Ammon's horn (tissue), 1 donor: ENCODE data around the gene AKAP9.
"Not testable (repeated sequence)": the region's sequence is repeated elsewhere in the genome, so short reads cannot be mapped to it uniquely, and the experiment has no call there.

Experiments used
- DNase-seq: peaks from one replicate; pipeline ENCODE4 v3.0.0-alpha.2; 2016; ENCODE audit warnings: low spot score

The AKAP9 gene

GRCh38 chr7:91940572-91941341, at the start of gene AKAP9:
AKAP9 (plus strand) TSS chr7:91940862; CDS start chr7:91941100, 238 bp downstream.
- DNase-seq: peak; percentile 92

GRCh38 chr7:91892099-91892705, 48.5 kb upstream of the AKAP9 start:
- no peak for DNase-seq

- no peak for DNase-seq
Observed at GRCh38 chr7:91892821-91893340, 47.8 kb upstream of the AKAP9 start.

GRCh38 chr7:91893699-91894098, 47.0 kb upstream of the AKAP9 start:
- not testable (repeated sequence) for DNase-seq

GRCh38 chr7:91894781-91895480, 45.7 kb upstream of the AKAP9 start:
- DNase-seq: no peak

- DNase-seq: no peak
Observed at GRCh38 chr7:91898240-91898992, 42.2 kb upstream of the AKAP9 start.

- no peak for DNase-seq
Observed at GRCh38 chr7:91899563-91899962, 41.1 kb upstream of the AKAP9 start.

- no peak for DNase-seq
Observed at GRCh38 chr7:91910171-91910570, 30.5 kb upstream of the AKAP9 start.

GRCh38 chr7:91911121-91911520, 29.5 kb upstream of the AKAP9 start:
- DNase-seq: no peak

- DNase-seq: no peak
Observed at GRCh38 chr7:91912494-91912893, 28.2 kb upstream of the AKAP9 start.

- DNase-seq: no peak
Observed at GRCh38 chr7:91913612-91914011, 27.1 kb upstream of the AKAP9 start.

GRCh38 chr7:91915401-91916050, 25.1 kb upstream of the AKAP9 start:
- no peak for DNase-seq

- DNase-seq: no peak
Observed at GRCh38 chr7:91916051-91916440, 24.6 kb upstream of the AKAP9 start.

GRCh38 chr7:91918356-91918755, 22.3 kb upstream of the AKAP9 start:
- no peak for DNase-seq

GRCh38 chr7:91922857-91923256, 17.8 kb upstream of the AKAP9 start:
- DNase-seq: no peak

GRCh38 chr7:91927912-91928311, 12.8 kb upstream of the AKAP9 start:
- DNase-seq: no peak

GRCh38 chr7:91929463-91929862, 11.2 kb upstream of the AKAP9 start:
- DNase-seq: no peak

GRCh38 chr7:91940171-91940570, 491 bp upstream of the AKAP9 start:
- peak; percentile 35 for DNase-seq

GRCh38 chr7:91941450-91941849, 788 bp downstream of the AKAP9 start:
- DNase-seq: peak; percentile 74

- DNase-seq: no peak
Observed at GRCh38 chr7:91942312-91942711, 1.6 kb downstream of the AKAP9 start.

- not testable (repeated sequence) for DNase-seq
Observed at GRCh38 chr7:91944970-91945369, 4.3 kb downstream of the AKAP9 start.

GRCh38 chr7:91945476-91945875, 4.8 kb downstream of the AKAP9 start:
- DNase-seq: no peak
